Articular chondrocyte of knee joint (primary cell): ENCODE results near the gene PITPNM3. TPM values are rescaled to one million over a fixed set of nuclear protein-coding genes. Genes with fewer than 3 reads are reported as not detected.

ENCODE experiments used
- small RNA-seq: library from RNA; depleted of rRNA; stranded (forward); fragments of <200 nt; gene quantifications from one replicate; pipeline ENCODE3, GENCODE V24; 2012
- total RNA-seq: library from RNA; depleted of rRNA; stranded (reverse); fragments of >200 nt; gene quantifications from 2 replicates; pipeline ENCODE4 v1.2.3, GENCODE V29; 2012

The PITPNM3 gene
- 7.1 and 8.8 TPM in 2 replicates for total RNA-seq

DNA sequence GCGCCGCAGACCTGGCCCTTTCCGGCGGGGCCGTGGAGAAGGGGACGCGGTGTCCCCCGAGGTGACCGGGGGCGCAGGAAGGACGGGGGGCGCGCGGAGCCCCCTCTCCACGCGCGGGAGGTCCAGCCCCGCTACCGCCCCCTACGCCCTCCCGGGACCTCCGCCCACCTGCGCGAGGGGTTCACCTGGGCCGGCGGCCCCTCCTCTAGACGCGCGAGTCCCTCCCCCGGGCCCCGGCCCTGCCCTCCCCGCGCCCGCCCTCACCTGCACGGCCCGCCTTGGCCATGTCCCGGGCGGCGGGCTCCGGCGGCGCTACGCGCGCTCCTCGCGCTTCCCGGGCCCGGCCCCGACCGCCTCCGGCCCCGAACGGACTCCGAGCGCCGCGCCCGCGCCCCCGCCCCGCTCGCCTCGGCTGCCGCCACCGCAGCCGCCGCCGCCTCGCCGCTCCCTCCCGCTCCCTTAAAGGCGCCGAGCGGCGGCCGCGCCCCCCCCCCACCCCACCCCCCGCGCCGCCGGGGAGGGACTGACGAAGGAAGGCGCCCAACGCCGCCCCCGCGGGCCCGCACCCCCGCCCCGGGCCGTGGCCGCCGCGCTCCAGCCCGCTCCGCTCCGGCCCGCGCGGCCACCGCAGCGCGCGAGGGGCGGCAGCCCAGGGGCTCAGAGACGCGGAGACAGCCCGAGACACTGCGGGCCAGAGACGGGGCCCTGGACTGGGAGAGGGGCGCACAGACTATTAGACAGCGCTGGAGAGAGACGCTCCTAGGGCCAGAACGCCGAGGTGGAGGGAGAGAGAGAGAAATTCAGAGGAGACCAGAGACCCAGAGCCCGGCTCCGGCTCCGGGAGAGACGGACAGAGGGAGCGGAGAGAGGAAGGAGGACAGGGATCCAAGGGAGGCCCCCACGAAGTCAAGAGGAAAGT is at the start of gene PITPNM3:
Gene PITPNM3, minus strand, starts transcription at position 435 of the 919 bp plus-strand sequence. Its CDS starts 149 bp downstream, at position 286.

DNA sequence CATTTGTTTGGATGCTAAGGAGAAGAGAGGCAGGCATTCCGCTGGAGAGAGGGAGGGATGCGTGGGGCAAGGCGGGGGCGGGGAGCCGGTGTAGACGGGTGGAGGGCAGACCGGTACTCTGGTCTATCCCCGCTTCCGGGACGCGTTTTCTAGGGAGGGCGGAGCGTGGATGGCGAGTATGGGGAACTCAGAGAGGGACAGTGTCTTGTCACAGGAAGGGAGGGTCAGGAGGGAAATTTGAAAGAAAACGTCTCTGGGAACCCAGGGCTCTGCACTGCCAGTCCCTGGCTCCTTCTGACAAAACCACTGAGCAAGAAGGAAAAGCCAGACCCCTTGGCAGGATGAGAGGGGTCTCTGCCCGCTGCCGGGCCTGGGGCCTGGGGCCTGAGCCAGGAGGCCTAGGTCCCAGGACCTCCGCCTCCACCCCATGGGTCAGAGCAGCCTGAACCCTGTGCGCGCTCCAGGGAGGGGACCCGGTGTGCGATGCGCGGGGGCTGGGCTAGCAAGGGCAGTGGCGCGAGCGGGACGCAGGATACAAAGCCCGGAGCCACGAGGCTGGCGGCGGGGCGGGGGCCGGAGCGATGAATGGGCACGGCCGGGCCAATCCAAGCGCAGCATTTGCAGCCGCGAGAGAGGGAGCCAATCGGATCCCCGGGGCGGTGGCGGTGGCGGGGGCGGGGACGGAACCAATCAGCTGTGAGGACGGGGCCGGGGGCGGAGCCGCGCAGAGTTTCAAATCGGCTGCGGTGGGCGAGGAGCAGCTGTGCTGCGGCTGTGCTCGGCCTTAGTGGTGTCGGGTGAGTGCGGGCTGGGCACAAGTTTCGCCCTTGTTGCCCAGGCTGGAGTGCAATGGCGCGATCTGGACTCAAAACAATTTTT is 112.4 kb downstream of the PITPNM3 start, which contains the start of gene PIMREG:
Gene PIMREG, plus strand, starts transcription at position 764 of the 879 bp plus-strand sequence. CDS start 656 bp downstream, outside the sequence.

GRCh38 chr17:6435051-6435450 is 121.3 kb downstream of the PITPNM3 start, which contains the start of gene AIPL1:
Gene AIPL1 (minus strand): TSS chr17:6435121. CDS start chr17:6435104, 17 bp downstream.

Small RNA genes lying within 50 kb of the gene (small RNA-seq; reads per million reads assigned to genes)
- gene RF00017 (not detected), gene RNA5SP435 (0.11 reads per million)

Other genes starting within 250 kb of the PITPNM3 start
- gene AIPL1, start 121.4 kb downstream of the PITPNM3 start, total RNA-seq, result 0.11 and 0.13 TPM in 2 replicates
- gene PIMREG, start 112.1 kb downstream of the PITPNM3 start, total RNA-seq, result 11.4 and 17.1 TPM in 2 replicates
- gene KIAA0753, start 84.2 kb upstream of the PITPNM3 start, total RNA-seq, result 17.6 and 20.9 TPM in 2 replicates
- gene TXNDC17, start 84.5 kb upstream of the PITPNM3 start, total RNA-seq, result 130 and 138 TPM in 2 replicates
- 9.9 and 12.4 TPM in 2 replicates for gene MED31, start 95.0 kb upstream of the PITPNM3 start, total RNA-seq
- 0.39 and 0.43 TPM in 2 replicates for gene C17orf100, start 95.2 kb upstream of the PITPNM3 start, total RNA-seq
- not detected in 2 replicates for gene SLC13A5, start 156.8 kb upstream of the PITPNM3 start, total RNA-seq
- gene XAF1, start 199.5 kb upstream of the PITPNM3 start, total RNA-seq, result 19.2 and 33.4 TPM in 2 replicates
- 0.26 and 0.76 TPM in 2 replicates for gene FBXO39, start 219.7 kb upstream of the PITPNM3 start, total RNA-seq